Measurements from ENCODE around the gene STK38L. TPM values are rescaled to one million over a fixed set of nuclear protein-coding genes. Genes with fewer than 3 reads are reported as not detected.
A peak's percentile ranks its signal among the peaks of the same experiment; 100 is the strongest.

STK38L gene
- polyA plus RNA-seq, 1 experiment = 4.8 TPM

GRCh38 chr12:27272373-27273028, 28.4 kb downstream of the STK38L start:
- Histone ChIP-seq H3K36me3 (ENCODE audit: control insufficient read depth, insufficient read depth, low read length) (no peaks in the 10 kb centered on the region), H3K27me3 (ENCODE audit: control insufficient read depth, insufficient read depth, low read length) (no peaks in the 10 kb centered on the region), H3K4me3 (ENCODE audit: low read depth, low read length) (no peak overlapping the region)
- no peak for TF ChIP-seq CTCF (IDR thresholded peaks at IDR 0.05; ENCODE audit: insufficient read depth, low read depth, low read length)
- POLR2A ChIA-PET = interaction anchor here (0.6 kb wide), 1 partner anchor 164 kb away, joined by 8 read pairs; no protein-coding TSS in a partner anchor
- DNase-seq (ENCODE audit: low read depth) = no peak
- CTCF ChIA-PET = interaction anchor here (0.8 kb wide), 1 partner anchor 131 kb away, joined by 3 read pairs; no protein-coding TSS in a partner anchor

GRCh38 chr12:27273114-27273513, 29.0 kb downstream of the STK38L start:
- ChIA-PET CTCF (no interaction called here), POLR2A (no interaction called here)
- Histone ChIP-seq H3K27me3 (ENCODE audit: control insufficient read depth, insufficient read depth, low read length) (no peaks in the 10 kb centered on the region), H3K4me3 (ENCODE audit: low read depth, low read length) (no peak overlapping the region), H3K36me3 (ENCODE audit: control insufficient read depth, insufficient read depth, low read length) (no peaks in the 10 kb centered on the region)
- DNase-seq (ENCODE audit: low read depth) = no peak
- TF ChIP-seq CTCF (IDR thresholded peaks at IDR 0.05; ENCODE audit: insufficient read depth, low read depth, low read length) = no peak

GRCh38 chr12:27274706-27275105, 30.6 kb downstream of the STK38L start:
- Histone ChIP-seq H3K36me3 (ENCODE audit: control insufficient read depth, insufficient read depth, low read length) (no peaks in the 10 kb centered on the region), H3K27me3 (ENCODE audit: control insufficient read depth, insufficient read depth, low read length) (no peaks in the 10 kb centered on the region), H3K4me3 (ENCODE audit: low read depth, low read length) (no peak overlapping the region)
- CTCF ChIA-PET = no interaction called here
- no peak for DNase-seq (ENCODE audit: low read depth)
- POLR2A ChIA-PET = no interaction called here
- TF ChIP-seq CTCF (IDR thresholded peaks at IDR 0.05; ENCODE audit: insufficient read depth, low read depth, low read length) = no peak

GRCh38 chr12:27276275-27276674, 32.2 kb downstream of the STK38L start:
- CTCF ChIA-PET = no interaction called here
- no peak overlapping the region for H3K4me3 ChIP-seq (ENCODE audit: low read depth, low read length)
- DNase-seq (ENCODE audit: low read depth) = no peak
- no peaks in the 10 kb centered on the region for H3K27me3 ChIP-seq (ENCODE audit: control insufficient read depth, insufficient read depth, low read length)
- no peak for TF ChIP-seq CTCF (IDR thresholded peaks at IDR 0.05; ENCODE audit: insufficient read depth, low read depth, low read length)
- H3K36me3 ChIP-seq (ENCODE audit: control insufficient read depth, insufficient read depth, low read length) = no peaks in the 10 kb centered on the region
- POLR2A ChIA-PET = no interaction called here

GRCh38 chr12:27277846-27278260, 33.8 kb downstream of the STK38L start:
- ChIA-PET CTCF (interaction anchor here (0.6 to 1.8 kb wide), 5 partner anchors 8 to 377 kb away, joined by 3 to 4 read pairs (median 3); no protein-coding TSS in a partner anchor), POLR2A (no interaction called here)
- H3K4me3 ChIP-seq (ENCODE audit: low read depth, low read length) = no peak overlapping the region
- peak; percentile 58 for DNase-seq (ENCODE audit: low read depth)
- no peak for TF ChIP-seq CTCF (IDR thresholded peaks at IDR 0.05; ENCODE audit: insufficient read depth, low read depth, low read length)
- no peaks in the 10 kb centered on the region for H3K36me3 ChIP-seq (ENCODE audit: control insufficient read depth, insufficient read depth, low read length)
- no peaks in the 10 kb centered on the region for H3K27me3 ChIP-seq (ENCODE audit: control insufficient read depth, insufficient read depth, low read length)

Data from BJ (cell line).